ENCODE measurements around the gene HECTD2. TPM values are rescaled to one million over a fixed set of nuclear protein-coding genes. Genes with fewer than 3 reads are reported as not detected.
"Not testable (repeated sequence)": the region's sequence is repeated elsewhere in the genome, so short reads cannot be mapped to it uniquely, and the experiment has no call there.

HECTD2 gene
- total RNA-seq, 2 donors from 2014 or later, result 17.8 to 19.7 TPM

- no peak for DNase-seq (ENCODE audit: low spot score)
- intact Hi-C loops (cut with DNase I), result no loop called here
These were observed 110.5 kb downstream of the HECTD2 start for GRCh38 chr10:91520661-91521060.

GRCh38 chr10:91521439-91521838 lies 111.3 kb downstream of the HECTD2 start:
- intact Hi-C loops (cut with DNase I), result no loop called here
- DNase-seq (ENCODE audit: low spot score), result no peak

- intact Hi-C loops (cut with DNase I), result no loop called here
- no peak for DNase-seq (ENCODE audit: low spot score)
These were observed 116.0 kb downstream of the HECTD2 start for GRCh38 chr10:91525896-91526712.

GRCh38 chr10:91528080-91528479 lies 117.9 kb downstream of the HECTD2 start:
- no peak for DNase-seq (ENCODE audit: low spot score)
- intact Hi-C loops (cut with DNase I), result no loop called here

- intact Hi-C loops (cut with DNase I), result no loop called here
- DNase-seq (ENCODE audit: low spot score), result no peak
These were observed 118.6 kb downstream of the HECTD2 start for GRCh38 chr10:91528768-91529167.

GRCh38 chr10:91534789-91535188 lies 124.6 kb downstream of the HECTD2 start:
- intact Hi-C loops (cut with DNase I); DNase-seq (ENCODE audit: low spot score): not testable (repeated sequence)

- peak; percentile 85 for DNase-seq (ENCODE audit: low spot score)
- intact Hi-C loops (cut with DNase I), result no loop called here
These were observed 126.0 kb downstream of the HECTD2 start for GRCh38 chr10:91536111-91536510.

- no peak for DNase-seq (ENCODE audit: low spot score)
- intact Hi-C loops (cut with DNase I), result no loop called here
These were observed 126.6 kb downstream of the HECTD2 start for GRCh38 chr10:91536733-91537132.

GRCh38 chr10:91537614-91538383 lies 127.7 kb downstream of the HECTD2 start:
- no peak for DNase-seq (ENCODE audit: low spot score)
- intact Hi-C loops (cut with DNase I), result no loop called here

GRCh38 chr10:91539930-91540329 lies 129.8 kb downstream of the HECTD2 start:
- intact Hi-C loops (cut with DNase I), result no loop called here
- no peak for DNase-seq (ENCODE audit: low spot score)

GRCh38 chr10:91540733-91541132 lies 130.6 kb downstream of the HECTD2 start:
- DNase-seq (ENCODE audit: low spot score), result no peak
- intact Hi-C loops (cut with DNase I), result no loop called here

- intact Hi-C loops (cut with DNase I), result no loop called here
- no peak for DNase-seq (ENCODE audit: low spot score)
These were observed 131.3 kb downstream of the HECTD2 start for GRCh38 chr10:91541481-91541880.

GRCh38 chr10:91545384-91545783 lies 135.2 kb downstream of the HECTD2 start:
- intact Hi-C loops (cut with DNase I), result no loop called here
- DNase-seq (ENCODE audit: low spot score), result no peak

GRCh38 chr10:91545838-91546237 lies 135.7 kb downstream of the HECTD2 start:
- no peak for DNase-seq (ENCODE audit: low spot score)
- intact Hi-C loops (cut with DNase I), result no loop called here

- DNase-seq (ENCODE audit: low spot score), result no peak
- intact Hi-C loops (cut with DNase I), result no loop called here
These were observed 139.1 kb downstream of the HECTD2 start for GRCh38 chr10:91549262-91549661.

GRCh38 chr10:91550021-91550420 lies 139.9 kb downstream of the HECTD2 start:
- DNase-seq (ENCODE audit: low spot score), result no peak
- intact Hi-C loops (cut with DNase I), result loop anchor here in 1 of 2 donors (5.0 kb wide), 2 partner anchors 58 to 82 kb away; partner anchors contain the start of gene PPP1R3C

GRCh38 chr10:91551856-91552255 lies 141.7 kb downstream of the HECTD2 start:
- intact Hi-C loops (cut with DNase I), result loop anchor here (2.0 to 5.0 kb wide), 3 partner anchors 60 to 85 kb away; partner anchors contain the start of gene PPP1R3C (in 1 of the 2)
- no peak for DNase-seq (ENCODE audit: low spot score)

GRCh38 chr10:91552274-91553095 lies 142.3 kb downstream of the HECTD2 start:
- no peak for DNase-seq (ENCODE audit: low spot score)
- intact Hi-C loops (cut with DNase I), result loop anchor here (2.0 to 5.0 kb wide), 3 partner anchors 60 to 84 kb away; partner anchors contain the start of gene PPP1R3C (in 1 of the 2)

GRCh38 chr10:91555455-91555854 lies 145.3 kb downstream of the HECTD2 start:
- DNase-seq (ENCODE audit: low spot score), result no peak
- intact Hi-C loops (cut with DNase I), result no loop called here
